Loucy (cell line): ENCODE measurements around the gene PPFIBP2.

Source experiments
- H2AFZ ChIP-seq: fragments of 200-600 bp; sonication (generic); 2 replicates; pipeline ENCODE4 v1.6.0; 2016; ENCODE audit warnings: antibody characterized with exemption, mild to moderate bottlenecking, low read length, moderate library complexity
- H3F3A ChIP-seq: fragments of 200-600 bp; 2 replicates; pipeline ENCODE4 v1.6.0; 2016; ENCODE audit warnings: antibody characterized with exemption, low read depth, mild to moderate bottlenecking
- H3K27me3 ChIP-seq: fragments of 200-600 bp; sonication (generic); 2 replicates; pipeline ENCODE4 v1.6.1; 2014; ENCODE audit warnings: low read length, mild to moderate bottlenecking; ENCODE audit not compliant: insufficient read depth, poor library complexity, severe bottlenecking
- H3K36me3 ChIP-seq: fragments of 200-600 bp; sonication (generic); 2 replicates; pipeline ENCODE4 v1.6.1; 2016; ENCODE audit warnings: low read length; ENCODE audit not compliant: insufficient read depth
- H3K4me1 ChIP-seq: fragments of 200-600 bp; sonication (generic); 2 replicates; pipeline ENCODE4 v1.5.1; 2014; ENCODE audit warnings: low read length, mild to moderate bottlenecking; ENCODE audit not compliant: insufficient read depth, poor library complexity, severe bottlenecking
- H3K4me2 ChIP-seq: fragments of 200-600 bp; sonication (generic); 2 replicates; pipeline ENCODE4 v1.6.0; 2014; ENCODE audit warnings: antibody characterized with exemption, low read length, low read depth, mild to moderate bottlenecking; ENCODE audit not compliant: poor library complexity, severe bottlenecking
- H3K4me3 ChIP-seq: fragments of 200-600 bp; sonication (generic); 2 replicates; pipeline ENCODE4 v1.5.1; 2014; ENCODE audit warnings: low read length, mild to moderate bottlenecking, mixed read lengths; ENCODE audit not compliant: poor library complexity, severe bottlenecking
- H3K79me2 ChIP-seq: fragments of 200-600 bp; sonication (generic); 2 replicates; pipeline ENCODE4 v1.6.1; 2014; ENCODE audit warnings: low read length; ENCODE audit not compliant: insufficient read depth
- H3K9ac ChIP-seq: fragments of 200-600 bp; sonication (generic); 2 replicates; pipeline ENCODE4 v1.6.0; 2014; ENCODE audit warnings: mild to moderate bottlenecking, low read depth, low read length, moderate library complexity; ENCODE audit not compliant: poor library complexity, severe bottlenecking
- H3K9me2 ChIP-seq: fragments of 200-600 bp; sonication (generic); replicated peaks from 2 replicates; pipeline ENCODE4 v1.6.1; 2016; ENCODE audit warnings: low read depth, low read length, mixed read lengths
- H3K9me3 ChIP-seq: fragments of 200-600 bp; sonication (generic); 2 replicates; pipeline ENCODE4 v1.6.1; 2014; ENCODE audit warnings: mild to moderate bottlenecking, antibody characterized with exemption, low read length, low read depth; ENCODE audit not compliant: insufficient read depth
- H4K20me1 ChIP-seq: fragments of 200-600 bp; sonication (generic); 2 replicates; pipeline ENCODE4 v1.6.0; 2014; ENCODE audit warnings: antibody characterized with exemption, low read length, mild to moderate bottlenecking; ENCODE audit not compliant: insufficient read depth, poor library complexity, severe bottlenecking
- EZH2phosphoT487 ChIP-seq: fragments of 200-600 bp; IDR thresholded peaks from 2 replicates; pipeline ENCODE4 v1.6.1; 2018; ENCODE audit warnings: antibody characterized with exemption, mild to moderate bottlenecking, moderate library complexity, borderline replicate concordance
- TF ChIP-seq, protein P1 (sequence below): fragments of 200-600 bp; sonication (generic); conservative IDR thresholded peaks from 2 replicates; pipeline ENCODE4 v1.5.1; 2014; ENCODE audit warnings: mild to moderate bottlenecking, antibody characterized with exemption, low read length

Gene PPFIBP2

DNA sequence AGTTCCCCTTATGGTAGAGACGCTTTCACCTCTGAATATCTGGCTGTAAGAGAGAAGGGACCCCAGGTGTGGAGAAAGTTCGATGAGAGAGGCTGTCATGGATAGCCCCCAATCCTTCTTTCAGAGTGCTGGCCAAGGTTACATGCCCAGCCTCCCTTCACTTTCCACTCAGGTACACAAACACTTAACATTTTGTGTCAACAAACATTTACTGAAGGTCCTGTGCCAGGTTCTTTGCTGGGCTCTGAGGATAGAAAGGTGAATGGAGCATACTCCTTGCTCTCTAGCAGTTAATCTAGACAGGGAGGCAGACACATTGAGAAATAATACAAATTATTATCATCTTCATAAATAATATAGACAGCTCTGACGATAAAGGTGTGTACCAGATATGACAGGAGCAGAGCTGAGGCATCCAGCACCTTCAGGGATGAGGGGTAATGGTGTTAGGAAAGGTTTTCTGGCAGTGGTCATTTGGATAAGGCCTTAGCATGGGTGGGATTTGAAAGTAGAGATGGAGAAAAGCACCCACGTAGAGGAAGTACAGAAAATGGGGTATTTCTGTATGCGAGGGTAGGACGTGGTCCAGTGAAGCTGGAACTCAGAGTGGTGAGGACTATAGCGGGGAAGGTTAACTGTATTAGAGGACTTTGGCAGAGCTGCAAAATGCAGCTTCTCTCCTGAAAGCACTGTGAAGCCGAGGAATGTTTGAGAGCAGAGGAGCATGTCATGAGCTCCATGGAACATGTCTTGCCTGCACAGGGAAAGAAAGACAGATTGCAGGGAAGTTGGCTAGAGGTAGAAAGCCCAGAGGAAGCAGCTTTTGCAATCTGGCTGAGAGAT lies 19.6 kb downstream of the PPFIBP2 start:
- TF ChIP-seq EZH2phosphoT487: no peak
- TF ChIP-seq, protein P1, sequence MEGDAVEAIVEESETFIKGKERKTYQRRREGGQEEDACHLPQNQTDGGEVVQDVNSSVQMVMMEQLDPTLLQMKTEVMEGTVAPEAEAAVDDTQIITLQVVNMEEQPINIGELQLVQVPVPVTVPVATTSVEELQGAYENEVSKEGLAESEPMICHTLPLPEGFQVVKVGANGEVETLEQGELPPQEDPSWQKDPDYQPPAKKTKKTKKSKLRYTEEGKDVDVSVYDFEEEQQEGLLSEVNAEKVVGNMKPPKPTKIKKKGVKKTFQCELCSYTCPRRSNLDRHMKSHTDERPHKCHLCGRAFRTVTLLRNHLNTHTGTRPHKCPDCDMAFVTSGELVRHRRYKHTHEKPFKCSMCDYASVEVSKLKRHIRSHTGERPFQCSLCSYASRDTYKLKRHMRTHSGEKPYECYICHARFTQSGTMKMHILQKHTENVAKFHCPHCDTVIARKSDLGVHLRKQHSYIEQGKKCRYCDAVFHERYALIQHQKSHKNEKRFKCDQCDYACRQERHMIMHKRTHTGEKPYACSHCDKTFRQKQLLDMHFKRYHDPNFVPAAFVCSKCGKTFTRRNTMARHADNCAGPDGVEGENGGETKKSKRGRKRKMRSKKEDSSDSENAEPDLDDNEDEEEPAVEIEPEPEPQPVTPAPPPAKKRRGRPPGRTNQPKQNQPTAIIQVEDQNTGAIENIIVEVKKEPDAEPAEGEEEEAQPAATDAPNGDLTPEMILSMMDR: no peak
- no peaks in the 10 kb centered on the region for H3K4me1 ChIP-seq
- no peak overlapping the region for H3K4me2 ChIP-seq

DNA sequence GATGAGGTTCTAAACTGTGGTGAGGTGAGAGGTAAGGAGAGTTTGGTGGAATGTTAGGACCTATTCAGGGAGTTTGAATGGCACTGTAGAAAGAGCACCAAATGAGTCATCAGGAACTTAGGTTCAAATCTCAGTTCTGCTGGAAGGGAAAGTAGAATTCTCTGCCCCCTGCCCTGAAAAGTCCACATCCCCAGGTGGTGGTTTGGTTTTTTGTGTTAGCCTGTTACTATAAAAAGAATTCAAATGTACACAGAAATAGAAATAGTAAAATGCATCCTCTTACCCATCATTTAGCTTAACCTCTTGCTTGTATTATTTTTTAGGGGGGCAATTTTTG lies 20.2 kb downstream of the PPFIBP2 start:
- Histone ChIP-seq H3K4me1 (no peaks in the 10 kb centered on the region), H3K4me3 (no peak overlapping the region), H3K4me2 (no peak overlapping the region)

More for the DNA sequence above, 19.6 kb downstream of the PPFIBP2 start:
- Histone ChIP-seq H3K27me3 (no peaks in the 10 kb centered on the region), H3K9ac (no peak overlapping the region), H3K9me2 (no peaks in the 10 kb centered on the region), H3K36me3 (no peaks in the 10 kb centered on the region), H2AFZ (no peak overlapping the region), H3K9me3 (no peaks in the 10 kb centered on the region), H3K4me3 (no peak overlapping the region), H4K20me1 (no peaks in the 10 kb centered on the region), H3F3A (no peaks in the 10 kb centered on the region), H3K79me2 (no peaks in the 10 kb centered on the region)

DNA sequence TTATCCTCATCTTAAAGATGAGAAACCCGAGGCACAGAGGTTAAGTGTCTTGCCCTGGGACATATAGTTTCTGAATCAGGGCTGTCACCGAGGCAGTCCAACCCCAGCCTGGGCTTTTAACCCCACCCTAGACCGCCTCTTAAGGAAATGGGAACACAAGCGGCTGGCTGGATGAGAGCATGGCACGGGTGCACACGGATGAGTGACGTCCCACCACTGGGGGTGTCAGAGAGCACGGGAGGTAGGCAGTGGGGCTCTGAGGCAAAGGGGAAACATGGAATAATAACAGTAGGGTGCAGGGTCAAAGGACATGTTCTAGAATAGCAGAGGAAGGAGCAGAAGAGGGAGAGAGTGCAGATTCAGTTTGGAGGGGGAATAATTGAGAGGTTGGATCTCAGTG lies 22.3 kb downstream of the PPFIBP2 start:
- no peaks in the 10 kb centered on the region for H3F3A ChIP-seq
- H3K9ac ChIP-seq: no peak overlapping the region
- no peak overlapping the region for H3K4me2 ChIP-seq
- no peaks in the 10 kb centered on the region for H3K79me2 ChIP-seq
- no peak overlapping the region for H3K4me3 ChIP-seq
- no peaks in the 10 kb centered on the region for H4K20me1 ChIP-seq
- no peak for TF ChIP-seq EZH2phosphoT487
- TF ChIP-seq, protein P1: peak; percentile 59
- no peaks in the 10 kb centered on the region for H3K4me1 ChIP-seq
- H3K9me2 ChIP-seq: no peaks in the 10 kb centered on the region
- H2AFZ ChIP-seq: no peak overlapping the region
- no peaks in the 10 kb centered on the region for H3K27me3 ChIP-seq
- no peaks in the 10 kb centered on the region for H3K36me3 ChIP-seq
- no peaks in the 10 kb centered on the region for H3K9me3 ChIP-seq

More for the DNA sequence above, 20.2 kb downstream of the PPFIBP2 start:
- Histone ChIP-seq H3K27me3 (no peaks in the 10 kb centered on the region), H3K9me3 (no peaks in the 10 kb centered on the region), H3K9me2 (no peaks in the 10 kb centered on the region), H3K36me3 (no peaks in the 10 kb centered on the region), H4K20me1 (no peaks in the 10 kb centered on the region), H3K9ac (no peak overlapping the region), H2AFZ (no peak overlapping the region), H3F3A (no peaks in the 10 kb centered on the region), H3K79me2 (no peaks in the 10 kb centered on the region)
- TF ChIP-seq EZH2phosphoT487: no peak
- TF ChIP-seq, protein P1: no peak
